Right forelimb (tissue), 1 donor: ENCODE results near the gene SCN2A.
"Not testable (repeated sequence)": the region's sequence is repeated elsewhere in the genome, so short reads cannot be mapped to it uniquely, and the experiment has no call there.

ENCODE experiments used
- DNase-seq: peaks from one replicate; pipeline ENCODE4 v3.0.0-alpha.2; 2018

Gene SCN2A

DNA sequence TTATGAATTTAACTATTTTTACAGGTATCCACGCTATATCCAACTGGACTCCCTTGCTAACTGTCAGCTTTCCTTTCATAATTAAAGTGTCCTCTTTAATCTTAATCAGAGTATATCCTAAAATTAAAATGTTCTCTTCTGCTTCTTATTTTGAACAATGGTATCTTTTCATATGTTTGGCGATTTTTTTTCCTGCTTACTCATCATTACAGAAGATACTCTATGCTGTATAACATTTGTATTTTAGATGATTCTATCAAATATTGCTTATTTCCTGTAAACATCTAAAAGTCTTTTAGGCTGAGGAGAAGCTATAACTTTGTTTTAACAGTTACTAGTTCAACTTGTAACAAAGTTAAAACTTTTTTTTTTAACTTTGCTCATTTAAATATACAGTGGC, 17.4 kb downstream of the SCN2A start:
- no peak for DNase-seq

DNA sequence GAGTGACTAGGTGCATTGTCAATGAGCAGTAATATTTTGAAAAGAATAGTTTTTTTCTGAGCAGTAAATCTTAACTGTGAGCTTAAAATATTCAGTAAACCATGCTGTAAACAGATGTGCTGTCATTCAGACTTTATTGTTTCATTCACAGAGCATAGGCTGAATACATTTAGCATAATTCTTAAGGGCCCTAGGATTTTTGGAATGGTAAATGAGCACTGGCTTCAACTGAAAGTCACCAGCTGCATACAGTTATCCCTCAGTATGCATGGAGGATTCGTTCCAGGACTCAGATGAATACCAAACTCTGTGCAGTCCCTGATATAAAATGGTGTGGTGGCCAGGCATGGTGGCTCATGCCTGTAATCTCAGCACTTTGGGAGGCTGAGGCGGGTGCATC, 21.1 kb downstream of the SCN2A start:
- DNase-seq: not testable (repeated sequence)

DNA sequence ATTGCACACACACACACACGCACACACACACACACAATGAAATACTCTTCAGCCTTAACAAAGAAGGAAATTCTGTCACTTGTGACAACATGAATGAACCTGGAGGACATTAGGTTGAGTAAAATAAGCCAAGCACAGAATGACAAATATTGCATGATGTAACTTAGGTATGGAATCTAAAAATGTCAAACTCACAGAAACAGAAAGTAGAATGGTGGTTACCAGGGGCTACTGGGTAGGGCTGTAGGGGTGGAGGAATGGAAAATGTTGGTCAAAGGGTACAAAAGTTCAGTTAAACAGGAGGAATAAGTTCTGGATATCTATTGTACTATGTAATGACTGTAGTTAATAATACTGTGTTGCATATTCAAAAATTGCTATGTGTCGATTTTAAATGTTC, 29.5 kb downstream of the SCN2A start:
- DNase-seq: no peak

- no peak for DNase-seq
These were observed 34.0 kb downstream of the SCN2A start for GRCh38 chr2:165273176-165273575.

DNA sequence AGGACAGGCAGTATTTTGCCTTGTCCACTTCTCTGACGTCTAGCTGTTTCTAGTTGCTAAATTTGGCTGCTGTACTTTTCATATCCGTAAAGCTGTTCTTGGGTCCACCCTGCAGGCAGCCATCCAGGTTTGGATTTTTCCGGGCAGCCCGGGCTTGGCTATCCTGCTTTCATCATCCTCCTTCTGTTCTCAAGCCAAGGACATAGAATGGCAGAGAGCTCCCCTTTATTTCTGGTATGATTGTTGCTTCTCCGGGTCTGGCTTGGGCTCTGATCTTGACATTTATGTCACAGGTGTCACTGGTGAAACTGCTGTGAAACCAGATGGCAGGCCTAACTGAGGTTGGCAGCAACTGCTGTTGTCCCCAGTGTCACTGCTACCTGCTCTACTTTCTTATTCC, 35.5 kb downstream of the SCN2A start:
- no peak for DNase-seq

DNA sequence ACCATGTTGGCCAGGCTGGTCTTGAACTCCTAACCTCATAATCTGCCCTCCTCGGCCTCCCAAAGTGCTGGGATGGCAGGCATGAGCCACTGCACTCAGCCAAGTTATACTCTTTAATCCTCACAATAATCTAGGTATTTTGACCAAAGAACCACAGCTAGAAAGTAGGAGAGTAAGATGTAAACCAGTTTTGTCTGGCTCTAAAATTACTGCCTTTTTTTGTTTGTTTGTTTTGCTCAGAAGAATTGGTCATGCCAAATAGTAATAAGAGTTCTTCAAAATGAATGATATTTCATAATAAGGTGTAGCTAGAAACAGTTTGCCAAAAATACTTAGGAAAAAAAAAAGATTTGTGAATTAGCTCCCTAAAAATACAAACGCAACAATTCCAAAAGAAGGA, 36.7 kb downstream of the SCN2A start:
- no peak for DNase-seq

GRCh38 chr2:165277295-165277694, 38.1 kb downstream of the SCN2A start:
- no peak for DNase-seq

DNA sequence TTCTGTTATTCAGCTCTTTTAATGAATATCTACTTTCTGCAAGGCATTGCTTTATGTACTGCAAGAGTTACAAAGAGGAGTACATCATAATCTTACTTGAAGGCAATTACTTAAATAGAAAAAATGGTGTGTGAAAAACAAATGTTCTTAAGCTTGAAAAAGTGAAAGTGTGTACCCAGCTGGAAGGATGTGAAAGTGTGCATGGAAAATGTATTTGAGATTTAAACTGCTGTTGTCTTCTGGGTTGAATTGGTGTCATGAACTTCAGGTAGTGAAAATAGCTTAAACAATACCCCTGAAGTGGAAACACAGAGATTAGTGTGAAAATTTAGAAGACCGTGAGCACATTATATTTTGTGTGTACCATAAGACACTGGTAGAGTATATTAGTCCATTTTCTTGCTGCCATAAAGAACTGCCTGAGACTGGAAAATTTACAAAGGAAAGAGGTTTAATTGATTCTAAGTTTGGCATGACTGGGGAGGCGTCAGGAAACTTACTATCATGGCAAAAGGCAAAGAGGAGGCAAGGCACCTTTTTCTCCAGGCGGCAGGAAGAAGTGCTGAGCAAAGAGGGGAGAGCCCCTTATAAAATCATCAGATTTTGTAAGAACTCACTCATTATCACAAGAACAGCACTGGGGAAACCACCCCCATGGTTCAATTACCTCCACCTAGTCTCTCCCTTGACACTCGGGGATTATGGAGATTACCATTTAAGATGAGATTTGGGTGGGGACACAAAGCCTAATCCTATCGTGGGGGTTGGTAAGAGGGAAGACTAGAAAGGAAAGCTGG, 38.8 kb downstream of the SCN2A start:
- DNase-seq: no peak

DNA sequence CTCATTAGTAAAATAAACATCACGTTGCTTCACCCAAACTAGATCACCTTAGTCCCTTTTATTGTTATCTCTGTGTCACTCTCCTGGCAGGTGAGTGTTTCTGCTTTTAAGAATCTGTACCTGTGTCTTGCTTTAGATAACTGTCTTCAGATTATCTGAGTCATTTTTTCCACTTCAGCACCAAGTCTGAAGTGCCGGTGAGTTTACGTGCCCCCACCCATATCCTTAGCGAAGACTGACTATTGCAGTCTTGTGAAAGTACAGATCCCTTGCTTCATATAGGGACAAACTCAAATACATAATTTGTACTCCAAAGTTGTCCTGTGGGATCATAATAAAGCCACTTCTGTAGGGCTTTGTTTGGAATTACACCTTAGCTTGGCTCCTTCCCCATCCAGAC, 41.1 kb downstream of the SCN2A start:
- DNase-seq: no peak

- DNase-seq: no peak
These were observed 42.2 kb downstream of the SCN2A start for GRCh38 chr2:165281387-165281786.

DNA sequence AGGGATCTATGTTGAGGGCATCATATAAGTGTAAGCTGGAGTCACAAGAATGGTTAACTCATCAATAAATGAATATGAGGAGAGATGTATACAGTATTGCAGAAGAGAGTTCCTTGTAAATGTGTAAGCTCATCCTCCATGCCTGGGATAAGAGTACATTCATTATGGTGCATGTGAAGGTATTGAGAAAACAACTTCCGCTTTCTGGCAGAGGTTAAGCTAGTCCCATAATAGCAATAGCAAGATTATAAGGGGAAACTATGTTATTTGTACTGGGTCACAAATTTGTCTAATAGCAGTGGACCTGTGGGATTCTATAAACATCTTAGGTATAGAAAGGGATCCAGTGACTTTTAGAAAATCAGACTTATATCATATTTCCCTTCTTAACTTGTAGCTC, 44.1 kb downstream of the SCN2A start:
- no peak for DNase-seq

DNA sequence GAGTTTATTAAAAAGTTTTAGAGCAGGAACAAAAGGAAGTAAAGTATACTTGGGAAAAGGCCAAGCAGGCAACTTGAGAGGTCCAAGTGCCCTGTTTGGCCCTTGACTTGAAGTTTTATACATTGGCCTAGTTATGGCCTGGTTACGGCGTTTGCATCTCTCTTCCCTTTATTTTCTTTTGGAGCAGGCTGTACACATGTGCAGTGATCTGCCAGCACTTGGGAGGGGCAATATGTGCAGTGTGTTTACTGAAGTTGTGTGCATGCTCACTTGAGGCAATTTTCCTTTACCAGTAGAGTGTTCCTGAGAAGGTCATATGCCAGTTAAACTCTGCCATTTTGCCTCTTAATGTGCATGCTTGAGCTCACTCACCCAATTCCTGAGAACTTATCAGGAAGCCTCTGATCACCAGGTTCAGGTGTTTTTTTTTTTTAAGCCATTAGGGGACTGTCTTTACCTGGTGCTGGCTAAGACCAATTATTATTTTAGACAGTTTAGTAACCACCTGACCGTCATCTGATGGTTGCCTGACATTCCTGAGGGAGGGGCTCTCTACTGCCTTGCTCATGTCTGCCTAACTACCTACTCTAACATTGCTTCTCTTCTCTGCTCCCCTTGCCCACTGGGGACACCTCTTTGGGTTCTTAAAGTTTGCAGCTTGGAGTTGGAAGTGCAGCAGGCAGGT, 48.0 kb downstream of the SCN2A start:
- DNase-seq: no peak

- DNase-seq: no peak
These were observed 49.9 kb downstream of the SCN2A start for GRCh38 chr2:165289069-165289468.

GRCh38 chr2:165293440-165294420, 54.5 kb downstream of the SCN2A start:
- DNase-seq: no peak

- DNase-seq: no peak
These were observed 55.7 kb downstream of the SCN2A start for GRCh38 chr2:165294912-165295311.

DNA sequence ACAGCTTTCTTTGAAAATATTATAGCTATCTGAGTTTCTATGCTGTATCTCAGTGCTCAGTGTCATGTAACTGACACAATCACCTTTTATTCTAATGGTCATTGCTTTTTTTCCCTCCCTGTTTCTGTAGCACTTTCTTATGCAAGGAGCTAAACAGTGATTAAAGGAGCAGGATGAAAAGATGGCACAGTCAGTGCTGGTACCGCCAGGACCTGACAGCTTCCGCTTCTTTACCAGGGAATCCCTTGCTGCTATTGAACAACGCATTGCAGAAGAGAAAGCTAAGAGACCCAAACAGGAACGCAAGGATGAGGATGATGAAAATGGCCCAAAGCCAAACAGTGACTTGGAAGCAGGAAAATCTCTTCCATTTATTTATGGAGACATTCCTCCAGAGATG, 56.4 kb downstream of the SCN2A start:
- no peak for DNase-seq

- no peak for DNase-seq
These were observed 66.3 kb downstream of the SCN2A start for GRCh38 chr2:165305391-165306096.

DNA sequence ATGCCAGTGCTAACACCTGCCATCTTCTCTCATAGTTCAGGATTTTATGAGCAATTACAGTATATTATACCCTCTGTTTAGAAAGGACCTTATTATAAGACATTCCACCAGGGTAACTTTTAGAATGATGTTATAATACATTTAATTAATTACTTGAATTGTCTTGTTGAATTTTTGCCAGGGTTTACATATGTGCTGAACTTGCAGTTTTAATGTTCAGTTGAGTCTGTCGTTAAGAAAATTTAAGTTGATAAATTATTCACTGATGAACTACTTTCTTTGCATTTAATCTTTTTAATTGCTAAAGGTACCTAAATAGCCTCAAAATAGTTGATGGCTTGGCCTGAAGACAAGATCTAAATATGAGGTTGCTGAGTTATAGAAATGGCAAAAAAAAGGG, 68.1 kb downstream of the SCN2A start:
- no peak for DNase-seq

- no peak for DNase-seq
These were observed 72.7 kb downstream of the SCN2A start for GRCh38 chr2:165311949-165312348.

- no peak for DNase-seq
These were observed 73.8 kb downstream of the SCN2A start for GRCh38 chr2:165312999-165313398.

DNA sequence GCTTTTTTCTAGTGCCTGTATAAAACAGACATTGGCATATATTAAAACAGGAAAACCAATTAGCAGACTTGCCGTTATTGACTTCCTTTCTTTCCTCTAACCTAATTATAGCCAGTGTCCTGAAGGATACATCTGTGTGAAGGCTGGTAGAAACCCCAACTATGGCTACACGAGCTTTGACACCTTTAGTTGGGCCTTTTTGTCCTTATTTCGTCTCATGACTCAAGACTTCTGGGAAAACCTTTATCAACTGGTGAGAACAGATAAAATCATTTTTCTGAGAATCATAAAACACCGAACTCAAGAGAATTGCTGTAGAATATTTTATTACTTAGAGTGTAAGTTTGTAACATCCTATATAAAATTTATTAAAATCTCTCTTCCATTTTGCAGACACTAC, 74.3 kb downstream of the SCN2A start:
- no peak for DNase-seq

GRCh38 chr2:165328272-165328671, 89.1 kb downstream of the SCN2A start:
- no peak for DNase-seq

- not testable (repeated sequence) for DNase-seq
These were observed 105.1 kb downstream of the SCN2A start for GRCh38 chr2:165344276-165344675.
